MM.1S (cell line): ENCODE measurements around the gene FAM193B.

Experiments
- DNase-seq: peaks from one replicate; pipeline ENCODE4 v3.0.0-alpha.2; 2015
- H2AFZ ChIP-seq: fragments of 300-600 bp; sonication (generic); 2 replicates; pipeline ENCODE4 v1.6.0; 2016; ENCODE audit warnings: antibody characterized with exemption, low read length
- H3F3A ChIP-seq: fragments of 300-600 bp; sonication (generic); 2 replicates; pipeline ENCODE4 v1.6.1; 2016; ENCODE audit warnings: mild to moderate bottlenecking, antibody characterized with exemption, low read length, moderate library complexity, mixed read lengths; ENCODE audit not compliant: insufficient read depth
- H3K27ac ChIP-seq: fragments of 300-600 bp; sonication (generic); 2 replicates; pipeline ENCODE4 v1.5.1; 2016; ENCODE audit warnings: mild to moderate bottlenecking, low read length
- H3K27me3 ChIP-seq: fragments of 300-600 bp; sonication (generic); replicated peaks from 2 replicates; pipeline ENCODE4 v1.6.0; 2016; ENCODE audit warnings: low read length; ENCODE audit not compliant: insufficient read depth
- H3K36me3 ChIP-seq: fragments of 300-600 bp; sonication (generic); replicated peaks from 2 replicates; pipeline ENCODE4 v1.6.1; 2016; ENCODE audit warnings: mild to moderate bottlenecking, low read length, mixed read lengths; ENCODE audit not compliant: insufficient read depth
- H3K4me1 ChIP-seq: fragments of 300-600 bp; sonication (generic); 2 replicates; pipeline ENCODE4 v1.6.1; 2016; ENCODE audit warnings: low read length, mixed read lengths
- H3K4me2 ChIP-seq: fragments of 300-600 bp; sonication (generic); 2 replicates; pipeline ENCODE4 v1.6.0; 2016; ENCODE audit warnings: low read depth, low read length
- H3K4me3 ChIP-seq: fragments of 300-600 bp; sonication (generic); 2 replicates; pipeline ENCODE4 v1.5.1; 2016; ENCODE audit warnings: low read length, mixed read lengths
- H3K79me2 ChIP-seq: fragments of 300-600 bp; sonication (generic); 2 replicates; pipeline ENCODE4 v1.6.1; 2016; ENCODE audit warnings: mixed run types, low read length, mixed read lengths
- H3K9ac ChIP-seq: fragments of 300-600 bp; sonication (generic); 2 replicates; pipeline ENCODE4 v1.6.1; 2016; ENCODE audit warnings: low read length, mixed read lengths
- H3K9me2 ChIP-seq: fragments of 300-600 bp; sonication (generic); replicated peaks from 2 replicates; pipeline ENCODE4 v1.6.1; 2016; ENCODE audit warnings: mild to moderate bottlenecking, low read length, mixed read lengths; ENCODE audit not compliant: insufficient read depth
- H3K9me3 ChIP-seq: fragments of 300-600 bp; sonication (generic); replicated peaks from 2 replicates; pipeline ENCODE4 v1.6.1; 2016; ENCODE audit warnings: mild to moderate bottlenecking, low read length, mixed read lengths; ENCODE audit not compliant: insufficient read depth
- H4K20me1 ChIP-seq: fragments of 300-600 bp; sonication (generic); 2 replicates; pipeline ENCODE4 v1.6.1; 2016; ENCODE audit warnings: mild to moderate bottlenecking, low read length, moderate library complexity, mixed read lengths; ENCODE audit not compliant: insufficient read depth
- EZH2 ChIP-seq: fragments of 300-600 bp; sonication (generic); optimal IDR thresholded peaks from 2 replicates; pipeline ENCODE3; 2017; ENCODE audit warnings: low read depth, mild to moderate bottlenecking, antibody characterized with exemption, low read length, mixed read lengths
- EZH2phosphoT487 ChIP-seq: fragments of 300-600 bp; sonication (generic); IDR thresholded peaks from 2 replicates; pipeline ENCODE4 v1.6.1; 2018; ENCODE audit warnings: antibody characterized with exemption, low read length
- TF ChIP-seq, protein P1 (sequence below): fragments of 300-600 bp; sonication (generic); IDR thresholded peaks from 2 replicates; pipeline ENCODE4 v1.5.1; 2016; ENCODE audit warnings: antibody characterized with exemption, low read length, mixed read lengths

The FAM193B gene

DNA sequence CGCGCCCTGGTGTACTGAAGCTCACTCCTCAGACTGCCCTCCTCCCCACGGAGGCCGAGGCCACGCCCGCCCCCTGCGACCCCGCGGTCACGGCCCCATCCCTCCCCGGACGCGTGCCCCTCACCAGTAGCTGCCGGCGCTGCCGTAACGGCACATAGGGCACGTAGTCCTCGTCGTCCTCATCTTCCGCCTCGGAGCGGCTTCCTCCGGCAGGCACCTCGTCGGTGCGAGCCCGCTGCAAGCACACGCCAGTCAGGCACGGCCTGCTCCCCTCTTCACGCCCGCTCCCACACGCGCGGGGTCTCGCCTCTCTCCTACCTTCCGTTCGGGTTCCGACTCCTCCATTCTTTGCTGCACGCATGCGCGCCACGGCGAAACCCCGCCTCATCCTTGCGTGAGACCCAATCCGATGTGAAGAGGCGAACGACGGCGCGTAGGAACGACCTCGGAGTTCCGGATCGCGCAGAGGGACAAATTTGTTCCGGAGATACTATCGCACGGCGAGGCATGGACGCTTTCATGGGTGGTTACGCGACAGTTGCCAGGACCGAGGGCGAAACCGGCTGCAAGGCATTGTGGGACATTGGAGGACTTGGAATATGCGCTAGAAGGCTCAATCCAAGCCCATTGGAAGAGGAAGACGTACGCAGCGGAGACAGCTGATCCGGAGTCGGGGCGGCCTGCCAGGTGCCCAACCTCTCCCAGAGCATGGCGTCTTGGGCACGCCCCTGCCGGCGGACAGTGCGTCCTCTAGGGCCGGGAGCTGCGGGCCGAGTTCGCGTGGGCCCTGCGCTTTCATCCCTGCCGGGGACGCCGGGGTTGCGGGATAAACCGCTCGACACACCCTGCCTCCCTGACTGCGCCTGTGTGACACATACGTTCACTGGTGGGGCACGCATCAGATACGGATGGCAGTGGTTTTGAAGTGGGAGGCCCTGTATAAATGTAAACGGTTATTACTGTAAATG lies 37.5 kb downstream of the FAM193B start, which contains the start of gene DDX41:
Gene DDX41, minus strand, starts transcription at position 361 of the 968 bp plus-strand sequence. Its CDS starts 16 bp downstream, at position 345.
- Histone ChIP-seq H3K9ac (peak within 1 kb of the TSS; percentile 82), H3K27me3 (no peaks in the 10 kb centered on the region), H3K79me2 (peaks cover 38% of the 10 kb centered on the region), H4K20me1 (no peaks in the 10 kb centered on the region), H3K4me3 (peak within 1 kb of the TSS; percentile 97), H3F3A (no peaks in the 10 kb centered on the region), H3K4me1 (0 out of 2 replicates have a peak, but pooled peaks cover 7% of the 10 kb centered on the region), H3K27ac (peak within 1 kb of the TSS; percentile 32; the same call in 1 of the 2 replicates), H3K9me3 (no peaks in the 10 kb centered on the region), H2AFZ (peak within 1 kb of the TSS; percentile 86), H3K9me2 (no peaks in the 10 kb centered on the region), H3K4me2 (peak within 1 kb of the TSS; percentile 92), H3K36me3 (no peaks in the 10 kb centered on the region)
- peak; percentile 97 for DNase-seq
- TF ChIP-seq EZH2 = no peak
- TF ChIP-seq, protein P1, sequence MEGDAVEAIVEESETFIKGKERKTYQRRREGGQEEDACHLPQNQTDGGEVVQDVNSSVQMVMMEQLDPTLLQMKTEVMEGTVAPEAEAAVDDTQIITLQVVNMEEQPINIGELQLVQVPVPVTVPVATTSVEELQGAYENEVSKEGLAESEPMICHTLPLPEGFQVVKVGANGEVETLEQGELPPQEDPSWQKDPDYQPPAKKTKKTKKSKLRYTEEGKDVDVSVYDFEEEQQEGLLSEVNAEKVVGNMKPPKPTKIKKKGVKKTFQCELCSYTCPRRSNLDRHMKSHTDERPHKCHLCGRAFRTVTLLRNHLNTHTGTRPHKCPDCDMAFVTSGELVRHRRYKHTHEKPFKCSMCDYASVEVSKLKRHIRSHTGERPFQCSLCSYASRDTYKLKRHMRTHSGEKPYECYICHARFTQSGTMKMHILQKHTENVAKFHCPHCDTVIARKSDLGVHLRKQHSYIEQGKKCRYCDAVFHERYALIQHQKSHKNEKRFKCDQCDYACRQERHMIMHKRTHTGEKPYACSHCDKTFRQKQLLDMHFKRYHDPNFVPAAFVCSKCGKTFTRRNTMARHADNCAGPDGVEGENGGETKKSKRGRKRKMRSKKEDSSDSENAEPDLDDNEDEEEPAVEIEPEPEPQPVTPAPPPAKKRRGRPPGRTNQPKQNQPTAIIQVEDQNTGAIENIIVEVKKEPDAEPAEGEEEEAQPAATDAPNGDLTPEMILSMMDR = no peak
- TF ChIP-seq EZH2phosphoT487 = no peak

DNA sequence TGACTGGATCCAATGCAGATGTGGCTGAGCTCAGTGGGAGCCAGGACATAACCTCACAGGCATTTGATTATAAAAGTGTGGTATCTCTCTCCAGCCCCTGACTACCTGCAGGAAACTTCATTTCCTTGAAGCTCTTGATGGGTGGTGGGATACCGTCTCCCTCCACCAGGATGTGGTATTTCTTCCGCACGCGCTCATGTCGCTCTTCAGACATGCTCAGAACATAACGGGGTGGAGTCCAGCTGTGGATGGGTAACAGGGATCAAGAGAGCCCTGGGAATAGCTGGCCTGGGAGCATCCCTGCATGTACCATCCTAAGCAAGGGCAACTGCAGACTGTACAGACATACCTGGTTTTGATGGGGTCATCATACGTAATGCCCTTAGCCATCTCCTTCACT lies 38.8 kb downstream of the FAM193B start:
- H3K27ac ChIP-seq = no peak overlapping the region
- TF ChIP-seq EZH2 (no peak), EZH2phosphoT487 (no peak)
- TF ChIP-seq, protein P1 = no peak
- H3K4me1 ChIP-seq = 0 out of 2 replicates have a peak, but pooled peaks cover 7% of the 10 kb centered on the region
- no peaks in the 10 kb centered on the region for H3K27me3 ChIP-seq
- H3K9ac ChIP-seq = peak overlapping the region; percentile 82; the same call in 1 of the 2 replicates
- no peak overlapping the region for H2AFZ ChIP-seq
- peak overlapping the region; percentile 92 for H3K4me2 ChIP-seq
- no peaks in the 10 kb centered on the region for H3K9me2 ChIP-seq
- no peaks in the 10 kb centered on the region for H4K20me1 ChIP-seq
- no peaks in the 10 kb centered on the region for H3F3A ChIP-seq
- H3K79me2 ChIP-seq = peaks cover 38% of the 10 kb centered on the region
- H3K4me3 ChIP-seq = peak overlapping the region; percentile 97
- no peak for DNase-seq
- H3K36me3 ChIP-seq = no peaks in the 10 kb centered on the region; the same call in 1 of the 2 replicates
- H3K9me3 ChIP-seq = no peaks in the 10 kb centered on the region

DNA sequence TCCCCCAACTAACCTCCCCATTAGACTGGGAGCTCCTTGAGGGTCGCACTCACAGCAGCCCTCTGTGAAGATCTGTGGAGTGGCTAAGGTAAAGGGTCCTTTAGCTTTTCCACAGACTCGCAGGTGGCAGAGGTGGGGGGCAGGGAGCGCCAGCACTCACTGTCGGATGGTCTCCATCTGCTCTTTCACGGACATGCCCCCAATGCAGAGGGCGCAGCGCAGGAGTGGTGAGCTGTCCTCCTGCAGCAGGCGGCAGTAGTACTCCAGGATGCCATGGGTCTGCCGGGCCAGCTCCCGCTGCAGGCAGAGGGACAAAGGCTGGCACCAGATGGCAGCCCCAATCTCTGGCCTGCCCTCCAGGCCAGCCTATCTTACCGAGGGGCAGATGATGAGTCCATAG lies 39.8 kb downstream of the FAM193B start:
- Histone ChIP-seq H3F3A (no peaks in the 10 kb centered on the region), H3K27ac (no peak overlapping the region), H3K36me3 (no peaks in the 10 kb centered on the region; the same call in 1 of the 2 replicates), H3K27me3 (no peaks in the 10 kb centered on the region), H3K4me1 (peaks cover 13% of the 10 kb centered on the region), H3K9me2 (no peaks in the 10 kb centered on the region), H3K4me3 (no peak overlapping the region), H2AFZ (no peak overlapping the region), H3K79me2 (peaks cover 34% of the 10 kb centered on the region), H3K9me3 (no peaks in the 10 kb centered on the region), H4K20me1 (no peaks in the 10 kb centered on the region), H3K4me2 (no peak overlapping the region), H3K9ac (no peak overlapping the region)
- TF ChIP-seq EZH2phosphoT487 = no peak
- TF ChIP-seq, protein P1 = no peak
- TF ChIP-seq EZH2 = no peak
- DNase-seq = no peak
